SK-N-SH treated with all-trans-retinoic acid at 6 μM for 48 hours (cell line): Measurements from ENCODE around the gene RPGRIP1.

Experiments
- ARNTL ChIP-seq: fragments of 450-650 bp; formaldehyde crosslinking; IDR thresholded peaks from 2 replicates; pipeline ENCODE4 v1.5.0; 2020; ENCODE audit warnings: low read depth, mild to moderate bottlenecking, moderate library complexity, borderline replicate concordance
- CSDC2 ChIP-seq: fragments of 250-450 bp; sonication (Bioruptor Pico); IDR thresholded peaks from 2 replicates; pipeline ENCODE4 v1.5.0; 2020; ENCODE audit warnings: mild to moderate bottlenecking, moderate library complexity
- CSRNP3 ChIP-seq: fragments of 250-450 bp; sonication (Bioruptor Pico); IDR thresholded peaks from 2 replicates; pipeline ENCODE4 v1.5.1; 2021; ENCODE audit warnings: mild to moderate bottlenecking, moderate library complexity
- ISL1 ChIP-seq: fragments of 250-450 bp; sonication (Bioruptor Pico); IDR thresholded peaks from 2 replicates; pipeline ENCODE4 v2.1.2; 2022; ENCODE audit warnings: mild to moderate bottlenecking, moderate library complexity
- PATZ1 ChIP-seq: fragments of 250-450 bp; sonication (Bioruptor Pico); IDR thresholded peaks from 2 replicates; pipeline ENCODE4 v1.8.0; 2020; ENCODE audit warnings: mild to moderate bottlenecking, moderate library complexity, borderline replicate concordance
- PPARA ChIP-seq: fragments of 250-450 bp; sonication (Bioruptor Pico); IDR thresholded peaks from 2 replicates; pipeline ENCODE4 v1.5.0; 2020; ENCODE audit warnings: mild to moderate bottlenecking, borderline replicate concordance
- SNAI2 ChIP-seq: fragments of 250-450 bp; sonication (Bioruptor Pico); IDR thresholded peaks from 2 replicates; pipeline ENCODE4 v1.5.0; 2020; ENCODE audit warnings: mild to moderate bottlenecking, moderate library complexity
- TOX ChIP-seq: fragments of 250-450 bp; sonication (Bioruptor Pico); IDR thresholded peaks from 2 replicates; pipeline ENCODE4 v1.8.0; 2021; ENCODE audit warnings: mild to moderate bottlenecking, moderate library complexity, borderline replicate concordance
- ZFP3 ChIP-seq: fragments of 250-450 bp; sonication (Bioruptor Pico); IDR thresholded peaks from 2 replicates; pipeline ENCODE4 v1.5.0; 2020; ENCODE audit warnings: mild to moderate bottlenecking, moderate library complexity
- ZNF565 ChIP-seq: fragments of 450-650 bp; formaldehyde crosslinking; conservative IDR thresholded peaks from 2 replicates; pipeline ENCODE4 v1.5.0; 2020; ENCODE audit warnings: low read depth, mild to moderate bottlenecking, moderate library complexity
- ZNF70 ChIP-seq: fragments of 450-650 bp; formaldehyde crosslinking; IDR thresholded peaks from 2 replicates; pipeline ENCODE4 v1.5.0; 2020; ENCODE audit warnings: mild to moderate bottlenecking, moderate library complexity
- TF ChIP-seq, protein P1 (sequence below): fragments of 250-450 bp; sonication (Bioruptor Pico); IDR thresholded peaks from 2 replicates; pipeline ENCODE4 v1.5.1; 2020; ENCODE audit warnings: low read depth, mild to moderate bottlenecking, moderate library complexity
- TF ChIP-seq, protein P2 (sequence below): fragments of 250-450 bp; sonication (Bioruptor Pico); IDR thresholded peaks from 2 replicates; pipeline ENCODE4 v1.8.0; 2021; ENCODE audit warnings: low read depth, mild to moderate bottlenecking, moderate library complexity, borderline replicate concordance

DNA sequence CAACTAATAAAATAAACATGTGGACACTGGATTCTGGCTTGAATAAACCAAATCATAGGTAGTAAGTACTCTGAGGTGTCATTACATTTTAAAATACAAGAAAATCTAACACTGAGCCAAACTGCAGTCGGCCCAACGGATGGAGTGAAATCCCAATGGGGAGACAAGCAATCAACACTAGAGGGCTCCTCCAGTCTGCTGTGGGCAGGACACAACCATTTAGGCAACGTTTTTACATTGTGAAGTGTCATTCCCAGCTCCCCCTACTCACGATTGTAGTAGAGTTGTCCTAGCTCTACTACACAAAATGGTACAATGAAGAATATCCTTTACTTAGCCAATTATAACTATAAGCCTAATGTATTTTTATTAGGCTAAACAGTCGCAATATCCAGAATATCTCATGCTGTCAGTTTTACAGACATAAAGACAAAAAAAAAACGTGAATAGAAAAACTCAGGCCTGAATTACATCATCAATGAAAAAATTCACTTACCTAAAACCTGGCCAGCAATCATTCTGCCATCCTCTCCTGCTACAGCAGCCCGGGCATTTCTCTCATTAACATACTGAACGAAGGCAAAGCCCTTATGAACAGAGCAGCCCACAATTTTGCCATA lies 46.3 kb upstream of the RPGRIP1 start:
- TF ChIP-seq CSRNP3 (CRISPR knock-in tag) (no peak), ISL1 (CRISPR knock-in tag) (no peak), PPARA (CRISPR knock-in tag) (no peak), ZFP3 (CRISPR knock-in tag) (no peak), ZNF565 (CRISPR knock-in tag) (no peak), PATZ1 (no peak), ARNTL (no peak), TOX (no peak), CSDC2 (CRISPR knock-in tag) (no peak), SNAI2 (CRISPR knock-in tag) (no peak), ZNF70 (CRISPR knock-in tag) (no peak)
- TF ChIP-seq, protein P1, sequence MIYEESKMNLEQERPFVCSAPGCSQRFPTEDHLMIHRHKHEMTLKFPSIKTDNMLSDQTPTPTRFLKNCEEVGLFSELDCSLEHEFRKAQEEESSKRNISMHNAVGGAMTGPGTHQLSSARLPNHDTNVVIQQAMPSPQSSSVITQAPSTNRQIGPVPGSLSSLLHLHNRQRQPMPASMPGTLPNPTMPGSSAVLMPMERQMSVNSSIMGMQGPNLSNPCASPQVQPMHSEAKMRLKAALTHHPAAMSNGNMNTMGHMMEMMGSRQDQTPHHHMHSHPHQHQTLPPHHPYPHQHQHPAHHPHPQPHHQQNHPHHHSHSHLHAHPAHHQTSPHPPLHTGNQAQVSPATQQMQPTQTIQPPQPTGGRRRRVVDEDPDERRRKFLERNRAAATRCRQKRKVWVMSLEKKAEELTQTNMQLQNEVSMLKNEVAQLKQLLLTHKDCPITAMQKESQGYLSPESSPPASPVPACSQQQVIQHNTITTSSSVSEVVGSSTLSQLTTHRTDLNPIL = no peak
- TF ChIP-seq, protein P2, sequence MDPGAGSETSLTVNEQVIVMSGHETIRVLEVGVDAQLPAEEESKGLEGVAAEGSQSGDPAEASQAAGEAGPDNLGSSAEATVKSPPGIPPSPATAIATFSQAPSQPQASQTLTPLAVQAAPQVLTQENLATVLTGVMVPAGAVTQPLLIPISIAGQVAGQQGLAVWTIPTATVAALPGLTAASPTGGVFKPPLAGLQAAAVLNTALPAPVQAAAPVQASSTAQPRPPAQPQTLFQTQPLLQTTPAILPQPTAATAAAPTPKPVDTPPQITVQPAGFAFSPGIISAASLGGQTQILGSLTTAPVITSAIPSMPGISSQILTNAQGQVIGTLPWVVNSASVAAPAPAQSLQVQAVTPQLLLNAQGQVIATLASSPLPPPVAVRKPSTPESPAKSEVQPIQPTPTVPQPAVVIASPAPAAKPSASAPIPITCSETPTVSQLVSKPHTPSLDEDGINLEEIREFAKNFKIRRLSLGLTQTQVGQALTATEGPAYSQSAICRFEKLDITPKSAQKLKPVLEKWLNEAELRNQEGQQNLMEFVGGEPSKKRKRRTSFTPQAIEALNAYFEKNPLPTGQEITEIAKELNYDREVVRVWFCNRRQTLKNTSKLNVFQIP (CRISPR knock-in tag) = no peak
